LNCAP (cell line): ENCODE measurements around the gene SMPDL3A.

Experiments
- TF ChIP-seq, protein P1 (sequence below): fragments of 450-650 bp; IDR thresholded peaks from 2 replicates; pipeline ENCODE4 v1.5.1; 2017; ENCODE audit warnings: mild to moderate bottlenecking

SMPDL3A gene

DNA sequence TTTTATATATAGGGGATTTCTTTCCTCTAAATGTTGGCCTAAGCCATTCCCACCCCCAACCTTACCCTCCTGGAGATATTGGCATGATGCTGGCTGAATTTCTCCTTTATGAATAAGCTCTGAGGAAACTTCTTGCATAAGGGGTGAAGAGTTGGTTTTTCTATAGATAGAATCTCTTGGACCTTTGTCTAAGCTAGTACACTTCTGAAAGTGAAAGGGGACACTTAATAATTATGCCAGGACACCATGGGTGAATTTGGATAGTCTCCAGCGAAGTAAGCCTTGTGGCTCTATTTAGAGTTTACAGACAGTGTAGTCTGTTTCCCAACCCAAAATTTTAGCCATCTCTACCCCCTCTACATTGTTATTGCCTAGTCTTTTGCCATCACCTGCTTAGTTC, 36.6 kb upstream of the SMPDL3A start:
- TF ChIP-seq, protein P1, sequence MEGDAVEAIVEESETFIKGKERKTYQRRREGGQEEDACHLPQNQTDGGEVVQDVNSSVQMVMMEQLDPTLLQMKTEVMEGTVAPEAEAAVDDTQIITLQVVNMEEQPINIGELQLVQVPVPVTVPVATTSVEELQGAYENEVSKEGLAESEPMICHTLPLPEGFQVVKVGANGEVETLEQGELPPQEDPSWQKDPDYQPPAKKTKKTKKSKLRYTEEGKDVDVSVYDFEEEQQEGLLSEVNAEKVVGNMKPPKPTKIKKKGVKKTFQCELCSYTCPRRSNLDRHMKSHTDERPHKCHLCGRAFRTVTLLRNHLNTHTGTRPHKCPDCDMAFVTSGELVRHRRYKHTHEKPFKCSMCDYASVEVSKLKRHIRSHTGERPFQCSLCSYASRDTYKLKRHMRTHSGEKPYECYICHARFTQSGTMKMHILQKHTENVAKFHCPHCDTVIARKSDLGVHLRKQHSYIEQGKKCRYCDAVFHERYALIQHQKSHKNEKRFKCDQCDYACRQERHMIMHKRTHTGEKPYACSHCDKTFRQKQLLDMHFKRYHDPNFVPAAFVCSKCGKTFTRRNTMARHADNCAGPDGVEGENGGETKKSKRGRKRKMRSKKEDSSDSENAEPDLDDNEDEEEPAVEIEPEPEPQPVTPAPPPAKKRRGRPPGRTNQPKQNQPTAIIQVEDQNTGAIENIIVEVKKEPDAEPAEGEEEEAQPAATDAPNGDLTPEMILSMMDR = no peak

GRCh38 chr6:122753000-122753687, 35.9 kb upstream of the SMPDL3A start:
- TF ChIP-seq, protein P1 = no peak

DNA sequence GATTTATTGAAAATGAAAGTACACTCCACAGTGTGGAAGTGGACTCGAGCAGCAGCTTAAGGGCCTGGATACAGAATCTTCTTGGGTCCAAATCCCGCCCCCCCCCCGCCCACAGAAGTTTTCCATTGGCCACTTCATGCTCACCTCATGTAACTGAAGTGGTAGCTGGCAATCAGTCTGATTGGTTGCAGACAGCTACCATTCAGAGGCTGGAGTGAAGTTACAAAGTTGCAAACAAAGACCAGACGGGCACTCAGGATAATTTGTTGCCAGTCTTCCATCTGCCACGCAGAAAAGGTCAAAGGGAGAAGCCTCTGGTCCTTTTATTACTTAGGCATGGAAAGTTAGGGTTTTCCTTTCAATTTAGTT, 35.4 kb upstream of the SMPDL3A start:
- TF ChIP-seq, protein P1 = no peak

DNA sequence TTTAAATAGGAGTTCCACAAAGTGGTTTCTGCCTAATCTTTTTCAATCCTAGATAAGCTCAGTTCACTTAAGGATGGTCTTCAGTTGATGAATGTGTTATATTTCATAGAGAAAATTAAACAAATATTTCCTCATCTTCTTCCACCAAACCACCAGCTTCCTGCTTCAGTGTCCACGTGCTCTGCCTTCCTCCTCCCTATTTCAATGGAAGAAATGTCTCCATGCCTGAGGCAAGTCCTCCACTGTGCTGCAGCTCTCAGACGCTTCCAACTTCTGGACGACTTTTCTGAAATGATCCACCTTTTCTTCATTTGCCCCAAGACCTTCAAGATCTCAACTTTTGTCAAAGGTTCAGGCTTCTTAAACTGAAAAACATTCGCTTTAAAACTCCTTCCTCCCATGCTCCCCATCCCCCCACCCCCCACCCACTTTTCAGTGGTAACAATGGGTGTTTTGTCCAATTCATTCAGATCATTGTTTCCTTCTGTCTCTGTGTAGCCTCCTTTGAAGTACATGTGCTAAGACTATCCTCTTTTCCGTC, 34.8 kb upstream of the SMPDL3A start:
- TF ChIP-seq, protein P1 = no peak

DNA sequence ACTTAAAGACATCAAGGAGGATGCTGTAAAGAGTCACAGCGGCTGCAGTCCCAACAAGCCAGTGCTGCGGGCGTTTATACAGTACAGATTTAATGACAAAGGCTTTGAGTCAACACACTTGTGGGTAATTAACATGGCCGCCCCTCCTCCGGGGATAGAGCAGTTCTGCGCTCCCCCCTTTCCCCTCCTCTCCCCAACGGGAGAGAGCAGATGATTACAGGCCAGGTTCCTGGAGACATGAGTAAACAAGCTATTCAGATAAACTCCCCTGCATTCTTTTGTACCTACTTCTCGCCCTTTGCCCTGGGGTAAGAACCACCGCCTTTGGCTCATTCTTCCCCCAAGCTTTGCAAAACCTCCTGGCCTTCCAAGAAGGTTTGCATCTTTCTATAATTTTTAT, 33.2 kb upstream of the SMPDL3A start:
- TF ChIP-seq, protein P1 = no peak

- TF ChIP-seq, protein P1 = no peak
Measured at GRCh38 chr6:122758927-122759334, 30.1 kb upstream of the SMPDL3A start.

DNA sequence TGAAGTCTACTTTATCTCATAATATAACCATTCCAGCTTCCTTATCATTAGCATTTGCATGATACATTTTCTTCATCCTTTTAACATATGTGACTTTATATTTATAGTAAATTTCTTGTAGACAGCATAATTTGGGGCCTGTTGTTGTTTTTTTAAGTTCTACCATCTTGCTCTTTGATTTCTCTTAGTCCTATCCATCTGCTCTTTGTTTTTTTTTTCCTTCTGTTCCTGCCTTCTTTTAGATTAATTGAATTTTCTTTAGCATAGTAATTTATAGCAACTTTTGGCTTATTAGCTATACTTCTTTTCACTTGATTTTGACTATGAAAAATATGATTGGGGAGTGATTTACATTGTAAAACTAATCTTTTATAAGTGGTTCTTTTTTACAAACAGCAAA, 28.7 kb upstream of the SMPDL3A start:
- TF ChIP-seq, protein P1 = no peak

GRCh38 chr6:122766256-122766655, 22.8 kb upstream of the SMPDL3A start:
- TF ChIP-seq, protein P1 = no peak
